ENCODE results near the gene MAGEA2B.
"Not testable (repeated sequence)": the region's sequence is repeated elsewhere in the genome, so short reads cannot be mapped to it uniquely, and the experiment has no call there.

MAGEA2B gene

DNA sequence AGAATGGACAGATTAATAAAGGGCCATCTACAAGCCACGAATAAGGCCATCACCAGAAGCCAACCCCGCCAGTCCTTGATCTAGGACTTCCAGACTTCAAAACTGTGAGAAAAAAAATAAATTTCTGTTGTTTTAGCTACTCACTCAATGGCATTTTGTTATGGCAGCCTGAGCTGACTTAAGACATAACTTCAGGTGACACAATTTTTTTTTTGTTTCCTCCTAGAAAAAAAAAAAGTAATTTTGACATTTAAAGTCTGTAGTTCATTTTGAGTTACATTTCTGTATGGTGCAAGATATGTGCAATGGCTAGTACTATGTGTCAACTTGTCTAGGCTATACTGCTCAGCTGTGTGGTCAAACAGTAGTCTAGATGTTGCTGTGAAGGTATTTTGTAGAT lies 44.5 kb downstream of the MAGEA2B start, which contains the start of gene CSAG3:
Gene CSAG3 (plus strand): TSS at position 301 of the 400 bp plus-strand sequence.
- DNase-seq (ENCODE audit: low spot score) = not testable (repeated sequence)

DNA sequence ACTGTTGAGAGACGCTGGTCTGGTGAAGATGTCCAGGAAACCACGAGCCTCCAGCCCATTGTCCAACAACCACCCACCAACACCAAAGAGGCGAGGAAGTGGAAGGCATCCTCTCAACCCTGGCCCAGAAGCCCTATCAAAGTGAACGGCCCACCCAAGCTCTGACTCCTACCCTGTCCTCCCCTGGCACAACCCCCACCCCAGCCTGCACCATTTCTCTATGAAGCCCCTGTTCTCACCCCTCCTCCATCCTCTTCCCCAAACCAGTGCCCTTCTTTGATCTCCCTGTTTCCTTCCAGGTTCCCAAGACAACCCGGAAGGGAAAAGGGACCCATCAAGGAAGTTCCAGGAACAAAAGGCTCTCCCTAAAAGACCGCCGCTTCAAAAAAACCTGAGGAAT lies 45.1 kb downstream of the MAGEA2B start:
- not testable (repeated sequence) for DNase-seq (ENCODE audit: low spot score)

DNA sequence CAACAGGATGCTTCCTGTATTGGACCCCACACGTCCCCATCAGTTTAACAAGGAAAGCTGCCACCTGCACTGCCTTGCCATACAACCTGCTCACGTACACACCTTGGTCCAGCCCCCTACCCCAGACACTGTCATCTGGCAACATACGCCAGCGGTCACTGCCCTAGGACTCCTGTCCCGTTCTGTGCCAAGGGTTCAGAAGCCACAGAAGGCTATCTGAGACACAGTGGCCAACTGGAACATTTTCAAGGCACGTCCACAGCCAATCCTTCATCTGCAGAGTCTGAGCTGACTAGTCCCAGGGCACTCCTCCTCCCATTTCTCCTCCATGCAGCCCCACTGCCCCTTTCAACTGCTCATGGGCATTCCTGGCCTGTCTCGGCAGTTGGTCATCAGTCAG lies 47.2 kb downstream of the MAGEA2B start:
- DNase-seq (ENCODE audit: low spot score) = not testable (repeated sequence)

DNA sequence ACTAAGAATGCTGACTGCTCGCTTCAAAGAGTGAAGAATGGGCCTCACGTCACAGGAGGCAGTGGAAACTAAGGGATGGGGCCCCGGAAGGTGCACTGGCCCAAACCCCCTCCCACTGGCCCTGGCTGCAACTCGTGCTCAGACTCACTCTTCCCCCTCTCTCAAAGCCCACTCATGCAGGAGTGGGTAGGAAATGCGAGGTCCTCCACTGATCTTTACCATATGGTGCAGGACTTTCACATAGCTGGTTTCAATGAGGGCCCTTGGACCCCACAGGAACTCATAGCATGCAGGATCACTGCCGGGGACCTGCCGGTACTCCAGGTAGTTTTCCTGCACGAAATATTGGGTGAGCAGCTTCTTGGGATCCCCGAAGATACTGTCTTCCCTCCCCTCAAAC lies 52.1 kb downstream of the MAGEA2B start:
- not testable (repeated sequence) for DNase-seq (ENCODE audit: low spot score)

Measured in HuH-7 (cell line).